ENCODE measurements around the gene PCDH12. TPM values are rescaled to one million over a fixed set of nuclear protein-coding genes. Genes with fewer than 3 reads are reported as not detected.

The PCDH12 gene
- total RNA-seq (2021) (0.57 and 0.75 TPM in 2 replicates), Bru-seq, nascent RNA (percentile 24 among the genes with signal in this experiment), BruChase-seq, experiment 1, labeled RNA remaining after a 2-hour chase (percentile 18 among the genes with signal in this experiment), BruChase-seq, experiment 2, labeled RNA remaining after a 6-hour chase (percentile 28 among the genes with signal in this experiment)
- long read RNA-seq, full-length matches to known transcripts = 2 of 2 reads
- long read RNA-seq, partial matches to known transcripts = 0 of 2 reads
- long read RNA-seq, other reads (novel, unspliced or antisense) = 0 of 2 reads

GRCh38 chr5:141958113-141958512 is at the start of gene PCDH12:
PCDH12 (minus strand) TSS chr5:141958202; CDS start chr5:141957851, 351 bp downstream.
- Histone ChIP-seq H3K4me1 (ENCODE audit: insufficient read depth, low read length, poor library complexity, severe bottlenecking) (peaks cover 18% of the 10 kb centered on the region), H3K9me3 (ENCODE audit: low read depth, low read length, poor library complexity, severe bottlenecking) (no peaks in the 10 kb centered on the region), H3K4me3 (ENCODE audit: low read depth, low read length, poor library complexity, severe bottlenecking) (no peak within 1 kb of the TSS), H3K27ac (ENCODE audit: low read depth, low read length, poor library complexity, severe bottlenecking) (no peak within 1 kb of the TSS), H3K36me3 (ENCODE audit: insufficient read depth, low read length, poor library complexity, severe bottlenecking) (no peaks in the 10 kb centered on the region), H3K27me3 (replicated peaks; ENCODE audit: insufficient read depth, low read depth, low read length, poor library complexity) (no peaks in the 10 kb centered on the region)
- CTCF ChIA-PET = interaction anchor here (0.9 kb wide), 1 partner anchor 266 kb away, joined by 3 read pairs; no protein-coding TSS in a partner anchor
- intact Hi-C loops (cut with micrococcal nuclease; ENCODE audit: unreplicated experiment) = no loop called here
- DNase-seq (ENCODE audit: low spot score) = peak; percentile 70
- no TSS peak for BruUV-seq (replicated peaks)
- POLR2A ChIA-PET (ENCODE audit: low non-redundant PET) = no interaction called here
- TF ChIP-seq, protein P1, sequence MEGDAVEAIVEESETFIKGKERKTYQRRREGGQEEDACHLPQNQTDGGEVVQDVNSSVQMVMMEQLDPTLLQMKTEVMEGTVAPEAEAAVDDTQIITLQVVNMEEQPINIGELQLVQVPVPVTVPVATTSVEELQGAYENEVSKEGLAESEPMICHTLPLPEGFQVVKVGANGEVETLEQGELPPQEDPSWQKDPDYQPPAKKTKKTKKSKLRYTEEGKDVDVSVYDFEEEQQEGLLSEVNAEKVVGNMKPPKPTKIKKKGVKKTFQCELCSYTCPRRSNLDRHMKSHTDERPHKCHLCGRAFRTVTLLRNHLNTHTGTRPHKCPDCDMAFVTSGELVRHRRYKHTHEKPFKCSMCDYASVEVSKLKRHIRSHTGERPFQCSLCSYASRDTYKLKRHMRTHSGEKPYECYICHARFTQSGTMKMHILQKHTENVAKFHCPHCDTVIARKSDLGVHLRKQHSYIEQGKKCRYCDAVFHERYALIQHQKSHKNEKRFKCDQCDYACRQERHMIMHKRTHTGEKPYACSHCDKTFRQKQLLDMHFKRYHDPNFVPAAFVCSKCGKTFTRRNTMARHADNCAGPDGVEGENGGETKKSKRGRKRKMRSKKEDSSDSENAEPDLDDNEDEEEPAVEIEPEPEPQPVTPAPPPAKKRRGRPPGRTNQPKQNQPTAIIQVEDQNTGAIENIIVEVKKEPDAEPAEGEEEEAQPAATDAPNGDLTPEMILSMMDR (conservative IDR thresholded peaks at IDR 0.05; ENCODE audit: low read depth, low read length) = no peak
- no peak for TF ChIP-seq EZH2 (IDR thresholded peaks at IDR 0.05; ENCODE audit: borderline replicate concordance, low read depth, low read length, poor library complexity, severe bottlenecking)

GRCh38 chr5:142007237-142007544 is 49.2 kb upstream of the PCDH12 start:
- peaks cover 21% of the 10 kb centered on the region for H3K36me3 ChIP-seq (ENCODE audit: insufficient read depth, low read length, poor library complexity, severe bottlenecking)
- ChIA-PET CTCF (no interaction called here), POLR2A (ENCODE audit: low non-redundant PET) (no interaction called here)
- H3K27me3 ChIP-seq (replicated peaks; ENCODE audit: insufficient read depth, low read depth, low read length, poor library complexity) = no peaks in the 10 kb centered on the region
- BruUV-seq (replicated peaks) = no TSS peak
- no peak overlapping the region for H3K4me3 ChIP-seq (ENCODE audit: low read depth, low read length, poor library complexity, severe bottlenecking)
- intact Hi-C loops (cut with micrococcal nuclease; ENCODE audit: unreplicated experiment) = no loop called here
- no peaks in the 10 kb centered on the region for H3K4me1 ChIP-seq (ENCODE audit: insufficient read depth, low read length, poor library complexity, severe bottlenecking)
- H3K9me3 ChIP-seq (ENCODE audit: low read depth, low read length, poor library complexity, severe bottlenecking) = no peaks in the 10 kb centered on the region
- DNase-seq (ENCODE audit: low spot score) = no peak
- H3K27ac ChIP-seq (ENCODE audit: low read depth, low read length, poor library complexity, severe bottlenecking) = no peak overlapping the region
- TF ChIP-seq, protein P1 (conservative IDR thresholded peaks at IDR 0.05; ENCODE audit: low read depth, low read length) = no peak
- TF ChIP-seq EZH2 (IDR thresholded peaks at IDR 0.05; ENCODE audit: borderline replicate concordance, low read depth, low read length, poor library complexity, severe bottlenecking) = no peak

DNA sequence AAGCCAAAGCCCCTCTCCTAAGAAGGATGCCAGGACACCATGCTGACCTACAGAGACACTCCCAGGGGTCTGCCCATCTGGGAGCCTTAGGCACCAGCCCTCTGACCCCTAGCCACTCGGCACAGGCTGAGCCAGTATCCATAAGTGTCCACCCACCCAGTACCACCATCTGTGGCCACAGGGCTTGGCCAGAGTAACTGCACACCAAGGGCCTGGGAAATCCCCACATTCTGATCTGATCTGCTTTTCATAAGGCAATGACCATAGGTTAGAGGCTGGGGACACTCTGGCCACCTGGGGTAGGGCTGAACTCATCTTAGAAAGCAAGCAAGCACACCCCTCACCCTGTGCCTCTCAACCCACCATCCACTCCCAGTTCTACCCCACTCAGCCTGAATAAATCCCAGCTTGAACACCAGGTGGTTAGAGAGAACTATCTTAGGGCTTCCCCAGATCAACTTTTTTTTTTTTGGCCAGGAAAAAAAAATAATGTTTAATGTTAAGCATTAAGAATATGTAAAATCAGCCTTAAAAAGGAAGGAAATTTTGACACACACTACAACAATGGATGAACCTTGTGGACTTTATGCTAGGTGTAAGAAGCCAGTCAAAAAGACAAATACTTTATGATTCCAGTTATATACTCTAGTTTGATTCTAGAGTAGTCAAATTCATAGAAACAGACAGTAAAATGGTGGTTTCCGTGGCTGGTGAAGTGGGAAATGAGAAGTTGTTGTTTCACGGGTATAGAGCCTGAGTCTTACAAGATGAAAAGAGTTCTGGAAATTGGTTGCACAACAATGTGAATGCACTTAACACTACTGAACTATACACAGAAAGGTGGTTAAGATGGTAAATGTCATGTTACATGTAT is 48.6 kb upstream of the PCDH12 start:
- intact Hi-C loops (cut with micrococcal nuclease; ENCODE audit: unreplicated experiment) = no loop called here
- Histone ChIP-seq H3K4me1 (ENCODE audit: insufficient read depth, low read length, poor library complexity, severe bottlenecking) (no peaks in the 10 kb centered on the region), H3K9me3 (ENCODE audit: low read depth, low read length, poor library complexity, severe bottlenecking) (no peaks in the 10 kb centered on the region), H3K4me3 (ENCODE audit: low read depth, low read length, poor library complexity, severe bottlenecking) (no peak overlapping the region), H3K36me3 (ENCODE audit: insufficient read depth, low read length, poor library complexity, severe bottlenecking) (peaks cover 21% of the 10 kb centered on the region), H3K27me3 (replicated peaks; ENCODE audit: insufficient read depth, low read depth, low read length, poor library complexity) (no peaks in the 10 kb centered on the region), H3K27ac (ENCODE audit: low read depth, low read length, poor library complexity, severe bottlenecking) (no peak overlapping the region)
- BruUV-seq (replicated peaks) = no TSS peak
- no peak for DNase-seq (ENCODE audit: low spot score)
- CTCF ChIA-PET = no interaction called here
- no peak for TF ChIP-seq EZH2 (IDR thresholded peaks at IDR 0.05; ENCODE audit: borderline replicate concordance, low read depth, low read length, poor library complexity, severe bottlenecking)
- TF ChIP-seq, protein P1 (conservative IDR thresholded peaks at IDR 0.05; ENCODE audit: low read depth, low read length) = no peak
- POLR2A ChIA-PET (ENCODE audit: low non-redundant PET) = no interaction called here

Measured in A673 (cell line).